H1 (cell line): ENCODE data around the gene NME4. TPM values are rescaled to one million over a fixed set of nuclear protein-coding genes. Genes with fewer than 3 reads are reported as not detected.
A peak's percentile ranks its signal among the peaks of the same experiment; 100 is the strongest.

ENCODE experiments used
- CTCF ChIA-PET: fragments of 300-600 bp; sonication (Branson Sonifier 250); formaldehyde crosslinking; loops from one replicate; lab custom pipeline; 2021; ENCODE audit not compliant: partially characterized antibody; lab: Charles Lee
- POLR2A ChIA-PET: fragments of 300-600 bp; sonication (Branson Sonifier 250); formaldehyde crosslinking; loops from one replicate; lab custom pipeline; 2021; ENCODE audit warnings: inconsistent platforms; ENCODE audit not compliant: partially characterized antibody; lab: Charles Lee
- DNase-seq, 2 experiments: peaks; one replicate each; pipeline versions ENCODE4 v3.0.0 to v3.0.0-alpha.2; 2010 to 2022; ENCODE audit warnings: low spot score in 2 of 2, low read depth in 1 of 2, mixed read lengths in 1 of 2
- FAIRE-seq: peaks from 2 replicates; lab custom pipeline; 2011; peaks lifted over from hg19 to GRCh38; lab: Jason Lieb, UNC
- H2AFZ ChIP-seq: 2 replicates; pipeline ENCODE4 v1.8.1; 2012; ENCODE audit warnings: low read length, inconsistent platforms
- H2AK5ac ChIP-seq: 2 replicates; pipeline ENCODE4 v1.6.1; 2013; ENCODE audit warnings: low read depth, low read length
- H2BK120ac ChIP-seq: replicated peaks from 2 replicates; pipeline ENCODE3; 2013; ENCODE audit warnings: low read depth, low read length, inconsistent platforms
- H2BK12ac ChIP-seq: 2 replicates; pipeline ENCODE4 v1.6.1; 2013; ENCODE audit warnings: low read depth, low read length
- H2BK15ac ChIP-seq: 2 replicates; pipeline ENCODE4 v1.6.1; 2013; ENCODE audit warnings: low read length
- H2BK20ac ChIP-seq: 2 replicates; pipeline ENCODE4 v1.6.1; 2013; ENCODE audit warnings: low read length
- H2BK5ac ChIP-seq: 2 replicates; pipeline ENCODE4 v1.6.1; 2013; ENCODE audit warnings: low read depth, low read length
- H3K14ac ChIP-seq: 2 replicates; pipeline ENCODE4 v1.6.1; 2013; ENCODE audit warnings: inconsistent platforms; ENCODE audit not compliant: insufficient read length
- H3K18ac ChIP-seq: 2 replicates; pipeline ENCODE4 v1.6.1; 2013; ENCODE audit warnings: low read length; ENCODE audit errors: extremely low read depth
- H3K23ac ChIP-seq: 2 replicates; pipeline ENCODE4 v1.6.1; 2013; ENCODE audit warnings: inconsistent platforms; ENCODE audit not compliant: insufficient read length
- H3K23me2 ChIP-seq: 2 replicates; pipeline ENCODE4 v1.6.1; 2013; ENCODE audit warnings: low read depth, low read length
- H3K27ac ChIP-seq: 2 replicates; pipeline ENCODE4 v1.6.1; 2011; ENCODE audit warnings: low read depth, low read length, inconsistent platforms
- H3K27me3 ChIP-seq, 4 experiments: replicated peaks in 1 of 4; 1 replicate in 1 of 4; 2 replicates in 3 of 4; pipeline versions ENCODE4 v1.6.1 to v1.8.1; 2011 to 2013; ENCODE audit warnings: low read length in 3 of 4, mild to moderate bottlenecking in 3 of 4, inconsistent platforms in 2 of 4, mixed read lengths in 2 of 4, moderate library complexity in 1 of 4; ENCODE audit not compliant: control insufficient read depth in 3 of 4, insufficient read depth in 3 of 4; ENCODE audit errors: extremely low read depth in 1 of 4
- H3K36me3 ChIP-seq, 4 experiments: 2 replicates each; pipeline versions ENCODE4 v1.6.1 to v1.8.1; 2011 to 2013; ENCODE audit warnings: mild to moderate bottlenecking in 4 of 4, low read length in 3 of 4, moderate library complexity in 2 of 4, control low read depth in 1 of 4, inconsistent platforms in 1 of 4; ENCODE audit not compliant: insufficient read depth in 4 of 4, control insufficient read depth in 2 of 4
- H3K4ac ChIP-seq: replicated peaks from 2 replicates; pipeline ENCODE3; 2013; ENCODE audit warnings: low read length, low read depth, mixed read lengths, inconsistent platforms; ENCODE audit not compliant: insufficient read length
- H3K4me1 ChIP-seq, 4 experiments: replicated peaks in 1 of 4; 1 replicate in 1 of 4; 2 replicates in 3 of 4; pipeline versions ENCODE4 v1.6.1 to v1.8.1; 2011 to 2013; ENCODE audit warnings: low read length in 3 of 4, inconsistent platforms in 2 of 4, mixed read lengths in 1 of 4; ENCODE audit not compliant: insufficient read depth in 4 of 4, control insufficient read depth in 3 of 4
- H3K4me2 ChIP-seq, 2 experiments: 2 replicates each; pipeline versions ENCODE4 v1.6.1 to v1.8.1; 2011 to 2013; ENCODE audit warnings: low read depth in 2 of 2, low read length in 2 of 2, control low read depth in 1 of 2, inconsistent platforms in 1 of 2, mild to moderate bottlenecking in 1 of 2; ENCODE audit not compliant: insufficient read depth in 1 of 2
- H3K4me3 ChIP-seq, 4 experiments: fragments of 200-600, 300-600 bp in 1 of 4; sonication (generic), shearing (Covaris generic), sonication (Bioruptor Twin) in 1 of 4; 2 replicates each; pipeline versions ENCODE4 v1.5.1 to v1.8.1; 2011 to 2016; ENCODE audit warnings: low read length in 4 of 4, low read depth in 3 of 4, control low read depth in 2 of 4, inconsistent platforms in 2 of 4, mild to moderate bottlenecking in 2 of 4, mixed read lengths in 1 of 4, moderate library complexity in 1 of 4; ENCODE audit not compliant: insufficient read depth in 2 of 4; ENCODE audit errors: extremely low read depth in 1 of 4
- H3K56ac ChIP-seq: replicated peaks from 2 replicates; pipeline ENCODE3; 2013; ENCODE audit warnings: low read depth, mild to moderate bottlenecking, mixed read lengths, low read length, inconsistent platforms; ENCODE audit not compliant: insufficient read length
- H3K79me1 ChIP-seq: 2 replicates; pipeline ENCODE4 v1.6.1; 2013; ENCODE audit warnings: low read depth, low read length, control low read depth
- H3K79me2 ChIP-seq, 2 experiments: 2 replicates each; pipeline versions ENCODE4 v1.6.1 to v1.8.1; 2012 to 2013; ENCODE audit warnings: low read length in 2 of 2, mild to moderate bottlenecking in 2 of 2, inconsistent platforms in 1 of 2; ENCODE audit not compliant: insufficient read depth in 2 of 2, control insufficient read depth in 1 of 2
- H3K9ac ChIP-seq, 4 experiments: replicated peaks in 1 of 4; 1 replicate in 1 of 4; 2 replicates in 3 of 4; pipeline versions ENCODE4 v1.6.1 to v1.8.1; 2011 to 2013; ENCODE audit warnings: low read depth in 3 of 4, low read length in 3 of 4, control low read depth in 2 of 4, mild to moderate bottlenecking in 2 of 4, moderate library complexity in 2 of 4, inconsistent platforms in 1 of 4; ENCODE audit errors: extremely low read depth in 1 of 4
- H3K9me3 ChIP-seq, 2 experiments: 2 replicates each; pipeline versions ENCODE4 v1.6.1 to v1.8.1; 2012 to 2013; ENCODE audit warnings: mild to moderate bottlenecking in 2 of 2, moderate library complexity in 2 of 2, control low read depth in 1 of 2, inconsistent platforms in 1 of 2, low read depth in 1 of 2, low read length in 1 of 2, mixed read lengths in 1 of 2; ENCODE audit not compliant: insufficient read depth in 2 of 2
- H4K20me1 ChIP-seq, 2 experiments: replicated peaks in 1 of 2; 2 replicates each; pipeline versions ENCODE3 to v1.8.1; 2011 to 2013; ENCODE audit warnings: inconsistent platforms in 2 of 2, low read length in 2 of 2, mild to moderate bottlenecking in 1 of 2; ENCODE audit not compliant: insufficient read depth in 2 of 2, control insufficient read depth in 1 of 2
- H4K5ac ChIP-seq: 2 replicates; pipeline ENCODE4 v1.6.1; 2013; ENCODE audit warnings: low read length, low read depth, mixed read lengths, inconsistent platforms; ENCODE audit not compliant: insufficient read length
- H4K8ac ChIP-seq: 2 replicates; pipeline ENCODE4 v1.8.0; 2013; ENCODE audit warnings: mild to moderate bottlenecking, moderate library complexity, low read length, inconsistent platforms; ENCODE audit not compliant: insufficient read depth; ENCODE audit errors: extremely low read depth
- H4K91ac ChIP-seq: replicated peaks from 2 replicates; pipeline ENCODE3; 2013; ENCODE audit warnings: low read length, mixed read lengths, inconsistent platforms; ENCODE audit not compliant: insufficient read length
- CBX8 ChIP-seq: fragments of 300-800, 300-1000 bp; sonication (generic); IDR thresholded peaks from 2 replicates; pipeline ENCODE4 v1.7.1; 2016; ENCODE audit warnings: low read depth, low read length, borderline replicate concordance
- CEBPB ChIP-seq: IDR thresholded peaks from 2 replicates; pipeline ENCODE4 v1.6.1; 2012; ENCODE audit warnings: low read depth, low read length
- CHD2 ChIP-seq: IDR thresholded peaks from 2 replicates; pipeline ENCODE4 v1.6.1; 2012; ENCODE audit warnings: low read length, improper control_type of control experiment
- E2F6 ChIP-seq: IDR thresholded peaks from 2 replicates; pipeline ENCODE4 v1.6.1; 2012; ENCODE audit warnings: inconsistent platforms
- GABPA ChIP-seq: IDR thresholded peaks from 2 replicates; pipeline ENCODE4 v1.6.1; 2011; ENCODE audit warnings: mild to moderate bottlenecking, low read length, moderate library complexity, borderline replicate concordance; ENCODE audit not compliant: insufficient read depth
- KDM4A ChIP-seq: IDR thresholded peaks from one replicate; pipeline ENCODE4 v1.7.1; 2012; ENCODE audit warnings: low read depth, mild to moderate bottlenecking, moderate library complexity, low read length, inconsistent platforms; ENCODE audit not compliant: severe bottlenecking
- PHF8 ChIP-seq: fragments of 200-600 bp; sonication (generic); conservative IDR thresholded peaks from 2 replicates; pipeline ENCODE4 v1.7.1; 2012; ENCODE audit warnings: low read depth, mild to moderate bottlenecking, inconsistent platforms, low read length, moderate library complexity
- POLR2AphosphoS5 ChIP-seq: IDR thresholded peaks from 2 replicates; pipeline ENCODE4 v1.6.1; 2011; ENCODE audit warnings: low read depth, low read length
- SUZ12 ChIP-seq: fragments of 200-600 bp; sonication (generic); IDR thresholded peaks from 2 replicates; pipeline ENCODE4 v1.6.1; 2012; ENCODE audit warnings: mild to moderate bottlenecking, inconsistent platforms, low read length, moderate library complexity, mixed read lengths
- WGBS, 2 experiments: shearing (Covaris generic) in 1 of 2; methylation state at CpG; one replicate each; pipeline versions ENCODE4 v1.1.6 to v1.1.7; 2013 to 2015; ENCODE audit warnings: low lambda C conversion rate in 2 of 2, mixed read lengths in 2 of 2, inconsistent platforms in 1 of 2, low coverage in 1 of 2, missing lambda C conversion rate in 1 of 2; ENCODE audit not compliant: insufficient replicate concordance in 2 of 2, insufficient coverage in 1 of 2, insufficient read length in 1 of 2; ENCODE audit errors: extremely low coverage in 1 of 2, missing lambda C conversion rate in 1 of 2; 5-methylcytosine and 5-hydroxymethylcytosine counted together
- polyA plus RNA-seq, 7 experiments: library from polyadenylated mRNA; depleted of rRNA in 3 of 7; stranded (reverse) in 5 of 7; unstranded in 2 of 7; fragments of >200 nt in 5 of 7; fragments of 200-250 nt in 2 of 7; gene quantifications; 1 replicate in 5 of 7; 2 replicates in 1 of 7; 4 replicates in 1 of 7; pipeline versions ENCODE4 v1.2.1 to v1.2.3, GENCODE V29; 2011 to 2013; ENCODE audit warnings: missing spikeins in 2 of 7, mixed read lengths in 2 of 7
- total RNA-seq: library from RNA; stranded (reverse); fragmentation: NEBNext Ultra II Directional; extraction: Animal tissue kit (Norgen Biotek cat#: 25700); gene quantifications from 2 replicates; pipeline ENCODE4 v1.2.1, GENCODE V29; 2021

NME4 gene
- total and polyA plus RNA-seq, 2 of the 8 experiments (the other 6 are each of a cell fraction or from before 2014, with no cell fraction given): 408 to 863 TPM

GRCh38 chr16:401468-402348 is 4.7 kb downstream of the NME4 start, which contains the start of gene DECR2:
Gene DECR2 (plus strand): TSS chr16:401885. CDS start chr16:401964, 79 bp downstream.
- Histone ChIP-seq H4K5ac (peak within 1 kb of the TSS; percentile 91), H3K56ac (peak within 1 kb of the TSS; percentile 77), H3K4me1 (peaks cover 0 to 20% (median 11%) of the 10 kb centered on the region in 4 experiments; a peak in 6 of 7 replicates), H3K4ac (peak within 1 kb of the TSS; percentile 53), H4K20me1 (peaks cover 2 to 21% of the 10 kb centered on the region in 2 experiments), H3K23me2 (peaks cover 1% of the 10 kb centered on the region), H3K23ac (no peak within 1 kb of the TSS), H2BK20ac (no peak within 1 kb of the TSS), H3K27me3 (no peaks in the 10 kb centered on the region), H3K18ac (peak within 1 kb of the TSS; percentile 60; the same call in 1 of the 2 replicates), H2BK12ac (no peak within 1 kb of the TSS), H3K14ac (no peak within 1 kb of the TSS), H3K9ac (peak within 1 kb of the TSS; percentile 67 to 88 (median 74); a peak in 6 of 7 replicates), H2AK5ac (no peak within 1 kb of the TSS), H3K79me1 (no peaks in the 10 kb centered on the region; the same call in 1 of the 2 replicates), H3K36me3 (peaks cover 7 to 18% (median 14%) of the 10 kb centered on the region in 4 experiments; a peak in 6 of 8 replicates), H2BK15ac (no peak within 1 kb of the TSS), H2AFZ (peak within 1 kb of the TSS; percentile 15; the same call in 1 of the 2 replicates), H3K79me2 (no peaks in the 10 kb centered on the region; a peak in 1 of 4 replicates), H3K4me2 (peak within 1 kb of the TSS; percentile 29 to 66), H3K4me3 (peak within 1 kb of the TSS; percentile 61 to 71 (median 68)), H4K8ac (peak within 1 kb of the TSS; percentile 91), H2BK120ac (no peak within 1 kb of the TSS), H4K91ac (peak within 1 kb of the TSS; percentile 85), H2BK5ac (peak within 1 kb of the TSS; percentile 78), H3K27ac (peak within 1 kb of the TSS; percentile 63; the same call in 1 of the 2 replicates), H3K9me3 (no peaks in the 10 kb centered on the region)
- ChIA-PET CTCF (interaction anchor here (0.6 to 1.2 kb wide), 4 partner anchors 15 to 654 kb away, joined by 3 to 4 read pairs (median 3); no protein-coding TSS in a partner anchor), POLR2A (interaction anchor here (0.6 to 5.2 kb wide), 18 partner anchors 10 to 887 kb away, joined by 3 to 22 read pairs (median 4); partner anchors contain the start of genes CAPN15, CHTF18, RAB11FIP3 and RPUSD1)
- FAIRE-seq: no peak
- DNase-seq: peak; percentile 68 to 98
- 3% methylated on average over 39 of the region's 91 CpGs; no CpG with 5 or more reads in 1 of the 2 experiments for WGBS, 2 experiments
- no peak for TF ChIP-seq CHD2
- TF ChIP-seq KDM4A: peak; percentile 55
- TF ChIP-seq SUZ12: no peak
- no peak for TF ChIP-seq CEBPB
- TF ChIP-seq PHF8: peak; percentile 73; the same call in 1 of the 2 replicates
- no peak for TF ChIP-seq GABPA
- TF ChIP-seq POLR2AphosphoS5: peak; percentile 89
- TF ChIP-seq E2F6: peak; percentile 47; the same call in 1 of the 2 replicates
- no peak for TF ChIP-seq CBX8
